SKM-1 (cell line): Measurements from ENCODE around the gene UGGT1.
A peak's percentile ranks its signal among the peaks of the same experiment; 100 is the strongest.

Experiments
- DNase-seq: peaks from one replicate; lab custom pipeline; 2025; ENCODE audit not compliant: unreplicated experiment; lab: John Stamatoyannopoulos, UW

UGGT1 gene

GRCh38 chr2:128090945-128091725 lies at the start of gene UGGT1:
Gene UGGT1, plus strand, starts transcription at chr2:128091200. Its CDS starts 158 bp downstream, at chr2:128091358.
- peak; percentile 92 for DNase-seq

- no peak for DNase-seq
Measured at GRCh38 chr2:128041561-128041960, 49.4 kb upstream of the UGGT1 start.

GRCh38 chr2:128043041-128043440 lies 48.0 kb upstream of the UGGT1 start:
- no peak for DNase-seq

GRCh38 chr2:128053331-128053730 lies 37.7 kb upstream of the UGGT1 start:
- no peak for DNase-seq

GRCh38 chr2:128054104-128054885 lies 36.7 kb upstream of the UGGT1 start:
- no peak for DNase-seq

GRCh38 chr2:128057334-128057733 lies 33.7 kb upstream of the UGGT1 start:
- no peak for DNase-seq

GRCh38 chr2:128058114-128058513 lies 32.9 kb upstream of the UGGT1 start:
- DNase-seq = no peak

- DNase-seq = no peak
Measured at GRCh38 chr2:128062571-128062970, 28.4 kb upstream of the UGGT1 start.

- no peak for DNase-seq
Measured at GRCh38 chr2:128064353-128064752, 26.6 kb upstream of the UGGT1 start.

- DNase-seq = no peak
Measured at GRCh38 chr2:128069769-128070168, 21.2 kb upstream of the UGGT1 start.

- DNase-seq = no peak
Measured at GRCh38 chr2:128073278-128073677, 17.7 kb upstream of the UGGT1 start.

- DNase-seq = no peak
Measured at GRCh38 chr2:128076461-128077106, 14.4 kb upstream of the UGGT1 start.

GRCh38 chr2:128084757-128085156 lies 6.2 kb upstream of the UGGT1 start:
- no peak for DNase-seq

- no peak for DNase-seq
Measured at GRCh38 chr2:128086244-128086643, 4.8 kb upstream of the UGGT1 start.

- no peak for DNase-seq
Measured at GRCh38 chr2:128090575-128090944, 440 bp upstream of the UGGT1 start.

GRCh38 chr2:128091726-128092080 lies 703 bp downstream of the UGGT1 start:
- no peak for DNase-seq

- no peak for DNase-seq
Measured at GRCh38 chr2:128092656-128093055, 1.7 kb downstream of the UGGT1 start.

- DNase-seq = no peak
Measured at GRCh38 chr2:128093762-128094161, 2.8 kb downstream of the UGGT1 start.

- no peak for DNase-seq
Measured at GRCh38 chr2:128095201-128095600, 4.2 kb downstream of the UGGT1 start.

- no peak for DNase-seq
Measured at GRCh38 chr2:128103407-128103806, 12.4 kb downstream of the UGGT1 start.

GRCh38 chr2:128105072-128105471 lies 14.1 kb downstream of the UGGT1 start:
- DNase-seq = no peak

- no peak for DNase-seq
Measured at GRCh38 chr2:128108166-128108565, 17.2 kb downstream of the UGGT1 start.
